Endothelial cell of umbilical vein (primary cell): ENCODE results near the gene SFXN3. TPM values are rescaled to one million over a fixed set of nuclear protein-coding genes. Genes with fewer than 3 reads are reported as not detected.

ENCODE experiments used
- BruUV-seq: library from RNA; stranded (reverse); fragments of 400-500 nt; replicated peaks from 2 replicates; lab custom pipeline; 2021; lab: Mats Ljungman, UMichigan
- CTCF ChIA-PET: fragments of 300-600, 350-600 bp; sonication (Branson Sonifier 250); formaldehyde crosslinking; loops from one replicate; lab custom pipeline; 2021; ENCODE audit warnings: antibody characterized with exemption, inconsistent platforms; lab: Charles Lee
- POLR2A ChIA-PET: fragments of 300-600, 350-600 bp; sonication (Branson Sonifier 250); formaldehyde crosslinking; loops from one replicate; lab custom pipeline; 2021; ENCODE audit warnings: antibody characterized with exemption, inconsistent platforms; lab: Charles Lee
- DNase-seq: peaks from one replicate; pipeline ENCODE4 v3.0.0-alpha.2; 2011; ENCODE audit warnings: low read depth, low spot score
- FAIRE-seq: peaks from 2 replicates; lab custom pipeline; 2011; peaks lifted over from hg19 to GRCh38; lab: Jason Lieb, UNC
- H2AFZ ChIP-seq: 2 replicates; pipeline ENCODE4 v1.6.0; 2012; ENCODE audit warnings: low read depth, low read length, control low read depth, inconsistent platforms
- H3K27ac ChIP-seq: 2 replicates; pipeline ENCODE4 v1.5.1; 2011; ENCODE audit warnings: low read depth, mild to moderate bottlenecking, control low read depth, low read length, moderate library complexity; ENCODE audit not compliant: insufficient read depth
- H3K27me3 ChIP-seq, 2 experiments: 2 replicates each; pipeline versions ENCODE4 v1.6.0 to v1.6.1; 2011; ENCODE audit warnings: low read length in 2 of 2, mixed read lengths in 1 of 2; ENCODE audit not compliant: control insufficient read depth in 2 of 2, insufficient read depth in 2 of 2
- H3K36me3 ChIP-seq, 2 experiments: 2 replicates in 1 of 2; 3 replicates in 1 of 2; pipeline ENCODE4 v1.5.1; 2011; ENCODE audit warnings: low read length in 2 of 2, mild to moderate bottlenecking in 1 of 2, moderate library complexity in 1 of 2; ENCODE audit not compliant: control insufficient read depth in 2 of 2, insufficient read depth in 2 of 2; ENCODE audit errors: extremely low read depth in 1 of 2
- H3K4me1 ChIP-seq: 3 replicates; pipeline ENCODE4 v1.5.1; 2011; ENCODE audit warnings: mild to moderate bottlenecking, low read length; ENCODE audit not compliant: control insufficient read depth, insufficient read depth; ENCODE audit errors: extremely low read depth
- H3K4me2 ChIP-seq: 2 replicates; pipeline ENCODE4 v1.6.1; 2011; ENCODE audit warnings: low read length, control low read depth, mixed read lengths; ENCODE audit not compliant: insufficient read depth
- H3K4me3 ChIP-seq, 3 experiments: fragments of 200-600 bp in 1 of 3; sonication (generic), shearing (Covaris generic) in 1 of 3; replicated peaks in 1 of 3; 2 replicates each; pipeline ENCODE4 v1.5.1; 2011 to 2016; ENCODE audit warnings: control low read depth in 3 of 3, low read length in 3 of 3, mild to moderate bottlenecking in 2 of 3, inconsistent platforms in 1 of 3, low read depth in 1 of 3, moderate library complexity in 1 of 3; ENCODE audit not compliant: insufficient read depth in 1 of 3
- H3K79me2 ChIP-seq: 2 replicates; pipeline ENCODE4 v1.6.0; 2012; ENCODE audit warnings: low read length, inconsistent platforms; ENCODE audit not compliant: control insufficient read depth, insufficient read depth
- H3K9ac ChIP-seq: replicated peaks from 2 replicates; pipeline ENCODE3; 2011; ENCODE audit warnings: low read length, control low read depth; ENCODE audit not compliant: insufficient read depth; ENCODE audit errors: extremely low read depth
- H3K9me1 ChIP-seq: replicated peaks from 3 replicates; pipeline ENCODE4 v1.6.0; 2011; ENCODE audit warnings: mild to moderate bottlenecking, low read length; ENCODE audit not compliant: control insufficient read depth, insufficient read depth; ENCODE audit errors: extremely low read depth
- H3K9me3 ChIP-seq: replicated peaks from 2 replicates; pipeline ENCODE4 v1.5.1; 2012; ENCODE audit warnings: low read length, inconsistent platforms; ENCODE audit not compliant: control insufficient read depth, insufficient read depth
- H4K20me1 ChIP-seq: replicated peaks from 2 replicates; pipeline ENCODE3; 2011; ENCODE audit warnings: mild to moderate bottlenecking, low read length; ENCODE audit not compliant: control insufficient read depth, insufficient read depth; ENCODE audit errors: extremely low read depth
- EZH2 ChIP-seq: IDR thresholded peaks from 2 replicates; pipeline ENCODE4 v1.6.1; 2012; ENCODE audit warnings: borderline replicate concordance, low read depth, mild to moderate bottlenecking, moderate library complexity, low read length, inconsistent platforms; ENCODE audit not compliant: severe bottlenecking
- FOS ChIP-seq: IDR thresholded peaks from 2 replicates; pipeline ENCODE4 v1.6.1; 2011; ENCODE audit warnings: mild to moderate bottlenecking, low read length, moderate library complexity, borderline replicate concordance; ENCODE audit not compliant: insufficient read depth
- GATA2 ChIP-seq: IDR thresholded peaks from 2 replicates; pipeline ENCODE4 v1.7.0; 2011; ENCODE audit warnings: low read depth, mild to moderate bottlenecking, moderate library complexity, mixed read lengths, low read length; ENCODE audit not compliant: insufficient read length, insufficient read depth
- JUN ChIP-seq: IDR thresholded peaks from 2 replicates; pipeline ENCODE4 v1.6.1; 2011; ENCODE audit warnings: borderline replicate concordance, low read depth; ENCODE audit not compliant: insufficient read length, insufficient read depth
- MAX ChIP-seq: IDR thresholded peaks from 2 replicates; pipeline ENCODE4 v1.6.1; 2011; ENCODE audit not compliant: insufficient read depth, insufficient read length
- MYC ChIP-seq: IDR thresholded peaks from one replicate; pipeline ENCODE4 v1.6.1; 2011; ENCODE audit warnings: mild to moderate bottlenecking, low read depth, low read length
- POLR2A ChIP-seq: IDR thresholded peaks from 2 replicates; pipeline ENCODE4 v1.6.1; 2012; ENCODE audit warnings: low read depth, mild to moderate bottlenecking, control low read depth, low read length
- POLR2AphosphoS5 ChIP-seq: IDR thresholded peaks from 2 replicates; pipeline ENCODE4 v1.6.1; 2012; ENCODE audit warnings: low read depth, mild to moderate bottlenecking, control low read depth, low read length, moderate library complexity; ENCODE audit not compliant: insufficient read depth
- dilution Hi-C: fragments of 300-500 bp; cut with MboI; formaldehyde crosslinking; loops from one replicate; pipeline ENCODE4 v1.15.0; 2019; ENCODE audit warnings: low sequenced_read_pairs; ENCODE audit not compliant: extremely low pct_ligation_motif_present
- intact Hi-C: fragments of 100-400 bp; cut with micrococcal nuclease; formaldehyde crosslinking; loops from one replicate; pipeline ENCODE4 v1.10.0; 2022
- polyA plus RNA-seq, 4 experiments: library from polyadenylated mRNA; depleted of rRNA in 3 of 4; stranded (reverse) in 3 of 4; unstranded in 1 of 4; fragments of >200 nt; gene quantifications; 2 replicates each; pipeline versions ENCODE4 v1.2.1 to v1.2.3, GENCODE V29; 2011 to 2012; ENCODE audit warnings: missing spikeins in 1 of 4
- total RNA-seq: library from RNA; stranded (reverse); gene quantifications from 2 replicates; pipeline ENCODE4 v1.2.3, GENCODE V29; 2021
- TF ChIP-seq, protein P1 (sequence below), 2 donors: IDR thresholded peaks; 1 replicate in 1 of 2; 2 replicates in 1 of 2; pipeline ENCODE4 v1.5.1; 2011; ENCODE audit warnings: low read length in 2 of 2, mild to moderate bottlenecking in 2 of 2, moderate library complexity in 2 of 2, control low read depth in 1 of 2, inconsistent platforms in 1 of 2, low read depth in 1 of 2; ENCODE audit not compliant: insufficient read depth in 1 of 2; ENCODE audit errors: extremely low read depth in 1 of 2

SFXN3 gene
- total and polyA plus RNA-seq, 2 donors (not counting 3 experiments of a cell fraction or from before 2014, with no cell fraction given): 83.1 to 117 TPM

DNA sequence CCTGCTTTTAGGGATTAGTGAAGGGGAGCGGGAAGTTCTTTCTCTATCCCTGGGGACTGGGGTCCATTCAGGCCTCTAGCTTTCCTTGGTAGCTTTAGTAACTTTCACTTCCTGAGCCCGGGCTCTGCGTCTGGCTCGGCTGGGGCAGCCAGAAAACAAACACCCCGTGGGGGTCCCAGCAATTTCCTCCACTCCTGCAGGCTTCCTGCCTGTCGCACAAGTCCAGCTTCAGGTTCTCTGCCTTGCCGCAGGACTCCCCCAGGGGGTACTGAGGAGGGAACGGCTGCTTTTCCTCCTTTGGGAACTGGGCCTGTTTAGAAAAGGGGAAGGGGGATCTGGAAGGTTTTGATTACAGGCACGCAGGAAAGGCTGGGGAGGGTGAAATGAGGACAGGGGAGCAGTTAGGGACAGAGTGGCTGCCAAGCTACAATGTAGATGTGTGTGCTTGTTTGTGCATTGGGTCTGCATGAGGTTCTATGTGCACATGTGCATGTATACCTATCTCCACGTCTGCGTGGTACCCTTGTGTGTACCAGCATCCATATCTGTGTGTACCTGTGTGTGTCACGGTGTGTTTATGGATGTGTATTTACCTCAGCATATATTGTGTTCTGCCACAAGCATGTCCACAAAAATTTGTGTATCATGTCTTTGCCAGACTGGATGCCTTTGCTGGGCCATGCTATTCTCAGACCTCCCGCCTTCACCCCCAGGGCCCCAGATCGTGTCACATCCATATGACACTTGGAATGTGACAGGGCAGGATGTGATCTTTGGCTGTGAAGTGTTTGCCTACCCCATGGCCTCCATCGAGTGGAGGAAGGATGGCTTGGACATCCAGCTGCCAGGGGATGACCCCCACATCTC is 32.7 kb downstream of the SFXN3 start:
- intact Hi-C loops: no loop called here
- H3K27me3 ChIP-seq: no peaks in the 10 kb centered on the region

More for the DNA sequence above, 32.7 kb downstream of the SFXN3 start:
- H4K20me1 ChIP-seq: no peaks in the 10 kb centered on the region
- POLR2A ChIA-PET: no interaction called here
- dilution Hi-C loops: no loop called here
- FAIRE-seq (no peak), DNase-seq (peak; percentile 20)
- CTCF ChIA-PET: interaction anchor here (1.1 to 13.1 kb wide), 6 partner anchors 14 to 78 kb away, joined by 3 to 290 read pairs (median 12); no protein-coding TSS in a partner anchor
- H3K4me2 ChIP-seq: no peak overlapping the region
- H2AFZ ChIP-seq: no peak overlapping the region
- H3K79me2 ChIP-seq: no peaks in the 10 kb centered on the region
- H3K4me3 ChIP-seq: no peak overlapping the region
- H3K27ac ChIP-seq: no peak overlapping the region
- H3K36me3 ChIP-seq: no peaks in the 10 kb centered on the region
- TF ChIP-seq POLR2A: no peak
- TF ChIP-seq MYC: no peak
- TF ChIP-seq MAX: no peak
- no peak for TF ChIP-seq GATA2
- no peak for TF ChIP-seq FOS
- no peak for TF ChIP-seq POLR2AphosphoS5
- TF ChIP-seq JUN: no peak
- TF ChIP-seq EZH2: no peak
- TF ChIP-seq, protein P1, sequence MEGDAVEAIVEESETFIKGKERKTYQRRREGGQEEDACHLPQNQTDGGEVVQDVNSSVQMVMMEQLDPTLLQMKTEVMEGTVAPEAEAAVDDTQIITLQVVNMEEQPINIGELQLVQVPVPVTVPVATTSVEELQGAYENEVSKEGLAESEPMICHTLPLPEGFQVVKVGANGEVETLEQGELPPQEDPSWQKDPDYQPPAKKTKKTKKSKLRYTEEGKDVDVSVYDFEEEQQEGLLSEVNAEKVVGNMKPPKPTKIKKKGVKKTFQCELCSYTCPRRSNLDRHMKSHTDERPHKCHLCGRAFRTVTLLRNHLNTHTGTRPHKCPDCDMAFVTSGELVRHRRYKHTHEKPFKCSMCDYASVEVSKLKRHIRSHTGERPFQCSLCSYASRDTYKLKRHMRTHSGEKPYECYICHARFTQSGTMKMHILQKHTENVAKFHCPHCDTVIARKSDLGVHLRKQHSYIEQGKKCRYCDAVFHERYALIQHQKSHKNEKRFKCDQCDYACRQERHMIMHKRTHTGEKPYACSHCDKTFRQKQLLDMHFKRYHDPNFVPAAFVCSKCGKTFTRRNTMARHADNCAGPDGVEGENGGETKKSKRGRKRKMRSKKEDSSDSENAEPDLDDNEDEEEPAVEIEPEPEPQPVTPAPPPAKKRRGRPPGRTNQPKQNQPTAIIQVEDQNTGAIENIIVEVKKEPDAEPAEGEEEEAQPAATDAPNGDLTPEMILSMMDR (IDR thresholded peaks at IDR 0.05; ENCODE audit: extremely low read depth in 1 of 2, insufficient read depth in 1 of 2, low read depth in 1 of 2, low read length in 2 of 2): no peak
- no peaks in the 10 kb centered on the region for H3K9me3 ChIP-seq
- H3K9ac ChIP-seq: no peak overlapping the region
- peaks cover 54% of the 10 kb centered on the region for H3K4me1 ChIP-seq
- BruUV-seq: no TSS peak
- H3K9me1 ChIP-seq: no peaks in the 10 kb centered on the region
